Esophagus squamous epithelium (tissue), 5 donors: ENCODE data around the gene FNIP1. TPM values are rescaled to one million over a fixed set of nuclear protein-coding genes. Genes with fewer than 3 reads are reported as not detected.
"Not testable (repeated sequence)": the region's sequence is repeated elsewhere in the genome, so short reads cannot be mapped to it uniquely, and the experiment has no call there.

Source experiments
- DNase-seq: peaks from one replicate; lab custom pipeline; 2025; lab: John Stamatoyannopoulos, UW
- H3K27ac ChIP-seq, 4 donors: fragments of 200-600 bp; sonication (generic); one replicate each; pipeline ENCODE4 v1.5.1; 2016 to 2019; ENCODE audit warnings: mild to moderate bottlenecking in 1 of 4
- H3K27me3 ChIP-seq, 4 donors: fragments of 200-600 bp; sonication (generic); 1 replicate in 3 of 4; 2 replicates in 1 of 4; pipeline versions ENCODE4 v1.5.1 to v1.6.0; 2017 to 2021; ENCODE audit warnings: antibody characterized with exemption in 1 of 4
- H3K36me3 ChIP-seq, 3 donors: fragments of 200-600 bp; sonication (generic); one replicate each; pipeline ENCODE4 v1.5.1; 2016 to 2019
- H3K4me1 ChIP-seq, 3 donors: fragments of 200-600 bp; sonication (generic); one replicate each; pipeline ENCODE4 v1.5.1; 2017 to 2019
- H3K4me3 ChIP-seq, 4 donors: fragments of 200-600 bp; sonication (generic); 1 replicate in 3 of 4; 2 replicates in 1 of 4; pipeline ENCODE4 v1.5.1; 2016 to 2019; ENCODE audit warnings: mild to moderate bottlenecking in 2 of 4, moderate library complexity in 1 of 4
- H3K9me3 ChIP-seq, 3 donors: fragments of 200-600 bp; sonication (generic); one replicate each; pipeline ENCODE4 v1.5.1; 2016 to 2019
- CTCF ChIP-seq, 6 experiments: fragments of 450-650 bp in 4 of 6; fragments of 200-600 bp in 2 of 6; sonication (generic) in 2 of 6; IDR thresholded peaks; one replicate each; pipeline ENCODE4 v1.5.1; 2016 to 2019; ENCODE audit warnings: antibody characterized with exemption in 6 of 6, mild to moderate bottlenecking in 4 of 6, moderate library complexity in 4 of 6
- POLR2A ChIP-seq, 4 donors: fragments of 450-650 bp; IDR thresholded peaks; one replicate each; pipeline ENCODE4 v1.6.1; 2017; ENCODE audit warnings: antibody characterized with exemption in 4 of 4, mild to moderate bottlenecking in 4 of 4, moderate library complexity in 3 of 4
- WGBS, 2 donors: methylation state at CpG; one replicate each; pipeline ENCODE4 v1.1.5; 2018; 5-methylcytosine and 5-hydroxymethylcytosine counted together
- intact Hi-C: fragments of 100-400 bp; cut with DNase I; formaldehyde crosslinking; loops from one replicate; pipeline ENCODE4 v1.15.0; 2022
- total RNA-seq, 4 donors: library from RNA; depleted of rRNA; stranded (reverse); fragments of >200 nt; gene quantifications; one replicate each; pipeline ENCODE4 v1.1.0, GENCODE V29; 2016
- donor health status: DM: yes; HTN: yes; CAD: no.

Gene FNIP1
- total RNA-seq, 4 donors from 2014 or later, result 7.6 to 41.6 (median 20.7) TPM

- H3K27ac ChIP-seq, result no peak overlapping the region
- H3K9me3 ChIP-seq, result no peaks in the 10 kb centered on the region
- peaks cover 0 to 29% (median 0%) of the 10 kb centered on the region in 3 donors for H3K4me1 ChIP-seq
- 82 to 89% methylated on average over 4 of the region's 4 CpGs for WGBS, 2 donors
- no peak overlapping the region for H3K4me3 ChIP-seq
- no peak for TF ChIP-seq CTCF (IDR thresholded peaks at IDR 0.05)
- no peak for TF ChIP-seq POLR2A (IDR thresholded peaks at IDR 0.05)
- peaks cover 0 to 5% (median 0%) of the 10 kb centered on the region in 3 donors for H3K36me3 ChIP-seq
- no peaks in the 10 kb centered on the region for H3K27me3 ChIP-seq
- no peak for DNase-seq
- intact Hi-C loops, result no loop called here
Observed at GRCh38 chr5:131786900-131787692, 9.7 kb downstream of the FNIP1 start.

- no peak overlapping the region for H3K27ac ChIP-seq
- TF ChIP-seq CTCF (IDR thresholded peaks at IDR 0.05) (no peak), POLR2A (IDR thresholded peaks at IDR 0.05) (no peak)
- no peaks in the 10 kb centered on the region for H3K27me3 ChIP-seq
- H3K4me3 ChIP-seq, result no peak overlapping the region
- no peaks in the 10 kb centered on the region for H3K9me3 ChIP-seq
- intact Hi-C loops, result no loop called here
- WGBS, 2 donors, result 88% methylated on average over 1 of the region's 1 CpG
- H3K4me1 ChIP-seq, result peaks cover 0 to 31% (median 0%) of the 10 kb centered on the region in 3 donors
- DNase-seq, result no peak
- peaks cover 0 to 8% (median 0%) of the 10 kb centered on the region in 3 donors for H3K36me3 ChIP-seq
Observed at GRCh38 chr5:131786036-131786435, 10.8 kb downstream of the FNIP1 start.

GRCh38 chr5:131783874-131784273, 12.9 kb downstream of the FNIP1 start:
- intact Hi-C loops, result no loop called here
- Histone ChIP-seq H3K27ac (no peak overlapping the region), H3K4me1 (peaks cover 0 to 36% (median 0%) of the 10 kb centered on the region in 3 donors), H3K4me3 (no peak overlapping the region), H3K9me3 (no peaks in the 10 kb centered on the region), H3K36me3 (peaks cover 0 to 8% (median 0%) of the 10 kb centered on the region in 3 donors), H3K27me3 (no peaks in the 10 kb centered on the region)
- no peak for DNase-seq
- no peak for TF ChIP-seq CTCF (IDR thresholded peaks at IDR 0.05)
- TF ChIP-seq POLR2A (IDR thresholded peaks at IDR 0.05), result no peak
- WGBS, 2 donors, result 90 to 92% methylated on average over 1 of the region's 1 CpG

- no peak overlapping the region for H3K4me3 ChIP-seq
- peaks cover 0 to 8% (median 0%) of the 10 kb centered on the region in 3 donors for H3K36me3 ChIP-seq
- TF ChIP-seq CTCF (IDR thresholded peaks at IDR 0.05), result no peak
- TF ChIP-seq POLR2A (IDR thresholded peaks at IDR 0.05), result no peak
- H3K27ac ChIP-seq, result no peak overlapping the region
- intact Hi-C loops, result no loop called here
- whole genome bisulfite sequencing, 2 donors, result 38 to 74% methylated on average over 1 of the region's 1 CpG
- H3K9me3 ChIP-seq, result no peaks in the 10 kb centered on the region
- no peaks in the 10 kb centered on the region for H3K27me3 ChIP-seq
- no peak for DNase-seq
- peaks cover 0 to 36% (median 0%) of the 10 kb centered on the region in 3 donors for H3K4me1 ChIP-seq
Observed at GRCh38 chr5:131783357-131783756, 13.5 kb downstream of the FNIP1 start.

GRCh38 chr5:131782717-131783116, 14.1 kb downstream of the FNIP1 start:
- Histone ChIP-seq H3K27me3 (no peaks in the 10 kb centered on the region), H3K36me3 (peaks cover 0 to 8% (median 0%) of the 10 kb centered on the region in 3 donors), H3K4me3 (no peak overlapping the region), H3K4me1 (peaks cover 0 to 30% (median 0%) of the 10 kb centered on the region in 3 donors), H3K9me3 (no peaks in the 10 kb centered on the region), H3K27ac (no peak overlapping the region)
- DNase-seq, result no peak
- intact Hi-C loops, result no loop called here
- WGBS, 2 donors, result 92 to 98% methylated on average over 10 to 11 of the region's 11 CpGs
- TF ChIP-seq POLR2A (IDR thresholded peaks at IDR 0.05) (no peak), CTCF (IDR thresholded peaks at IDR 0.05) (no peak)

GRCh38 chr5:131778141-131778540, 18.7 kb downstream of the FNIP1 start:
- H3K36me3 ChIP-seq, H3K4me3 ChIP-seq, DNase-seq, H3K27me3 ChIP-seq, intact Hi-C loops, H3K9me3 ChIP-seq, H3K27ac ChIP-seq: not testable (repeated sequence)
- peaks cover 0 to 41% (median 0%) of the 10 kb centered on the region in 3 donors for H3K4me1 ChIP-seq
- WGBS, 2 donors, result 89% methylated on average over 1 of the region's 1 CpG; no CpG with 5 or more reads in 1 of the 2 donors
